ENCODE results near the gene ECHDC3. TPM values are rescaled to one million over a fixed set of nuclear protein-coding genes. Genes with fewer than 3 reads are reported as not detected.
"Not testable (repeated sequence)": the region's sequence is repeated elsewhere in the genome, so short reads cannot be mapped to it uniquely, and the experiment has no call there.

Gene ECHDC3
- total and polyA plus RNA-seq, 5 donors = 62.3 to 74.9 (median 70.1) TPM

- ATAC-seq (no peak), DNase-seq (no peak)
- 81% methylated on average over 8 of the region's 8 CpGs for WGBS
- Histone ChIP-seq H3K27me3 (ENCODE audit: control insufficient read depth, insufficient read depth) (no peaks in the 10 kb centered on the region), H3K9me3 (ENCODE audit: control insufficient read depth, low read length) (no peaks in the 10 kb centered on the region), H3K4me3 (ENCODE audit: low read length) (no peak overlapping the region), H3K27ac (ENCODE audit: low read length) (no peak overlapping the region), H3K4me1 (ENCODE audit: control insufficient read depth, insufficient read depth, low read length) (no peaks in the 10 kb centered on the region)
- intact Hi-C loops (cut with DNase I) = no loop called here
Observed at GRCh38 chr10:11704092-11704491, 38.1 kb upstream of the ECHDC3 start.

- ATAC-seq (no peak), DNase-seq (no peak)
- Histone ChIP-seq H3K4me1 (ENCODE audit: control insufficient read depth, insufficient read depth, low read length) (no peaks in the 10 kb centered on the region), H3K27me3 (ENCODE audit: control insufficient read depth, insufficient read depth) (no peaks in the 10 kb centered on the region), H3K4me3 (ENCODE audit: low read length) (no peak overlapping the region), H3K27ac (ENCODE audit: low read length) (no peak overlapping the region), H3K9me3 (ENCODE audit: control insufficient read depth, low read length) (no peaks in the 10 kb centered on the region)
- intact Hi-C loops (cut with DNase I) = no loop called here
- 91% methylated on average over 4 of the region's 4 CpGs for WGBS
Observed at GRCh38 chr10:11705722-11706121, 36.5 kb upstream of the ECHDC3 start.

- intact Hi-C loops (cut with DNase I) = no loop called here
- Histone ChIP-seq H3K4me1 (ENCODE audit: control insufficient read depth, insufficient read depth, low read length) (no peaks in the 10 kb centered on the region), H3K9me3 (ENCODE audit: control insufficient read depth, low read length) (no peaks in the 10 kb centered on the region), H3K27ac (ENCODE audit: low read length) (no peak overlapping the region), H3K27me3 (ENCODE audit: control insufficient read depth, insufficient read depth) (no peaks in the 10 kb centered on the region), H3K4me3 (ENCODE audit: low read length) (no peak overlapping the region)
- DNase-seq (no peak), ATAC-seq (no peak)
- WGBS = 73% methylated on average over 10 of the region's 10 CpGs
Observed at GRCh38 chr10:11706895-11707567, 35.2 kb upstream of the ECHDC3 start.

GRCh38 chr10:11707624-11708350 is 34.4 kb upstream of the ECHDC3 start:
- DNase-seq = no peak
- H3K4me3 ChIP-seq (ENCODE audit: low read length) = no peak overlapping the region
- no peak overlapping the region for H3K27ac ChIP-seq (ENCODE audit: low read length)
- ATAC-seq = no peak
- intact Hi-C loops (cut with DNase I) = no loop called here
- H3K27me3 ChIP-seq (ENCODE audit: control insufficient read depth, insufficient read depth) = no peaks in the 10 kb centered on the region
- peaks cover 2% of the 10 kb centered on the region for H3K4me1 ChIP-seq (ENCODE audit: control insufficient read depth, insufficient read depth, low read length)
- H3K9me3 ChIP-seq (ENCODE audit: control insufficient read depth, low read length) = no peaks in the 10 kb centered on the region
- 68% methylated on average over 16 of the region's 16 CpGs for WGBS

GRCh38 chr10:11708801-11709200 is 33.4 kb upstream of the ECHDC3 start:
- 91% methylated on average over 6 of the region's 6 CpGs for WGBS
- H3K27ac ChIP-seq (ENCODE audit: low read length); intact Hi-C loops (cut with DNase I); ATAC-seq; DNase-seq; H3K4me1 ChIP-seq (ENCODE audit: control insufficient read depth, insufficient read depth, low read length); H3K4me3 ChIP-seq (ENCODE audit: low read length); H3K27me3 ChIP-seq (ENCODE audit: control insufficient read depth, insufficient read depth); H3K9me3 ChIP-seq (ENCODE audit: control insufficient read depth, low read length): not testable (repeated sequence)

GRCh38 chr10:11712744-11713143 is 29.4 kb upstream of the ECHDC3 start:
- DNase-seq (no peak), ATAC-seq (peak in 1 of 2 donors; percentile 23)
- WGBS = 43% methylated on average over 7 of the region's 7 CpGs
- H3K27ac ChIP-seq (ENCODE audit: low read length) = no peak overlapping the region
- peaks cover 4% of the 10 kb centered on the region for H3K4me1 ChIP-seq (ENCODE audit: control insufficient read depth, insufficient read depth, low read length)
- H3K27me3 ChIP-seq (ENCODE audit: control insufficient read depth, insufficient read depth) = no peaks in the 10 kb centered on the region
- no peaks in the 10 kb centered on the region for H3K9me3 ChIP-seq (ENCODE audit: control insufficient read depth, low read length)
- no peak overlapping the region for H3K4me3 ChIP-seq (ENCODE audit: low read length)
- intact Hi-C loops (cut with DNase I) = no loop called here

- DNase-seq (peak in 2 of 3 donors; percentile 55 to 62), ATAC-seq (peak; percentile 60 to 81)
- intact Hi-C loops (cut with DNase I) = no loop called here
- no peak overlapping the region for H3K27ac ChIP-seq (ENCODE audit: low read length)
- no peaks in the 10 kb centered on the region for H3K9me3 ChIP-seq (ENCODE audit: control insufficient read depth, low read length)
- WGBS = 38% methylated on average over 15 of the region's 15 CpGs
- H3K27me3 ChIP-seq (ENCODE audit: control insufficient read depth, insufficient read depth) = no peaks in the 10 kb centered on the region
- H3K4me1 ChIP-seq (ENCODE audit: control insufficient read depth, insufficient read depth, low read length) = peaks cover 4% of the 10 kb centered on the region
- H3K4me3 ChIP-seq (ENCODE audit: low read length) = no peak overlapping the region
Observed at GRCh38 chr10:11713186-11713743, 28.9 kb upstream of the ECHDC3 start.

- Histone ChIP-seq H3K9me3 (ENCODE audit: control insufficient read depth, low read length) (no peaks in the 10 kb centered on the region), H3K4me1 (ENCODE audit: control insufficient read depth, insufficient read depth, low read length) (peaks cover 4% of the 10 kb centered on the region), H3K4me3 (ENCODE audit: low read length) (no peak overlapping the region), H3K27me3 (ENCODE audit: control insufficient read depth, insufficient read depth) (no peaks in the 10 kb centered on the region), H3K27ac (ENCODE audit: low read length) (no peak overlapping the region)
- DNase-seq = peak in 2 of 3 donors; percentile 23 to 60
- intact Hi-C loops (cut with DNase I) = no loop called here
- WGBS = 58% methylated on average over 10 of the region's 10 CpGs
- peak in 1 of 2 donors; percentile 20 for ATAC-seq
Observed at GRCh38 chr10:11713963-11714362, 28.2 kb upstream of the ECHDC3 start.

- 85% methylated on average over 9 of the region's 9 CpGs for WGBS
- Histone ChIP-seq H3K27me3 (ENCODE audit: control insufficient read depth, insufficient read depth) (no peaks in the 10 kb centered on the region), H3K4me1 (ENCODE audit: control insufficient read depth, insufficient read depth, low read length) (peaks cover 4% of the 10 kb centered on the region), H3K4me3 (ENCODE audit: low read length) (no peak overlapping the region), H3K27ac (ENCODE audit: low read length) (no peak overlapping the region), H3K9me3 (ENCODE audit: control insufficient read depth, low read length) (no peaks in the 10 kb centered on the region)
- ATAC-seq (no peak), DNase-seq (no peak)
- intact Hi-C loops (cut with DNase I) = no loop called here
Observed at GRCh38 chr10:11714750-11715365, 27.3 kb upstream of the ECHDC3 start.

- Histone ChIP-seq H3K27ac (ENCODE audit: low read length) (no peak overlapping the region), H3K4me1 (ENCODE audit: control insufficient read depth, insufficient read depth, low read length) (peaks cover 4% of the 10 kb centered on the region), H3K9me3 (ENCODE audit: control insufficient read depth, low read length) (no peaks in the 10 kb centered on the region), H3K4me3 (ENCODE audit: low read length) (no peak overlapping the region), H3K27me3 (ENCODE audit: control insufficient read depth, insufficient read depth) (no peaks in the 10 kb centered on the region)
- no peak for DNase-seq
- 83% methylated on average over 13 of the region's 13 CpGs for WGBS
- intact Hi-C loops (cut with DNase I) = no loop called here
- peak in 1 of 2 donors; percentile 14 for ATAC-seq
Observed at GRCh38 chr10:11715815-11716494, 26.2 kb upstream of the ECHDC3 start.

All from right cardiac atrium (tissue), 5 donors.